ENCODE measurements around the gene TMEM131L.

TMEM131L gene

DNA sequence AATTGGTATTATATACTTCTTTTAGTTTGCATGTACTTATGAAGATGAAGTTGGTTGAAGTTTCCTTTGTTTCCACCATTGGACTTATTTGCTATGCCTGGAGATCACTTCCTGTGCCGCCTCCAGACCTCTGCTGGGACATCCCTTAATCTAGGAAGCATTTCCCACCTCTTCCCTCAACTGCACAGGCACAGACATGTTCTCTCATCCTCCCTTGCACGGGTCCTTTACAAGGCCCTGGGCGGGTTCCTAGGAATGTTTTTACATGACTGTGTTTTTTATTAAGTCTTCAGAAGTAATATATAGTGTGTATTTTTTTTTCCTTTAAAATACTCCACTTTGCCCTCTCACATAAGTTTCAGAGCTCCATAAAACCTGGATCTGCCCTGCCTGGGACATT lies 51.0 kb downstream of the TMEM131L start:
- intact Hi-C loops (cut with DNase I), result no loop called here
- no peak for DNase-seq

DNA sequence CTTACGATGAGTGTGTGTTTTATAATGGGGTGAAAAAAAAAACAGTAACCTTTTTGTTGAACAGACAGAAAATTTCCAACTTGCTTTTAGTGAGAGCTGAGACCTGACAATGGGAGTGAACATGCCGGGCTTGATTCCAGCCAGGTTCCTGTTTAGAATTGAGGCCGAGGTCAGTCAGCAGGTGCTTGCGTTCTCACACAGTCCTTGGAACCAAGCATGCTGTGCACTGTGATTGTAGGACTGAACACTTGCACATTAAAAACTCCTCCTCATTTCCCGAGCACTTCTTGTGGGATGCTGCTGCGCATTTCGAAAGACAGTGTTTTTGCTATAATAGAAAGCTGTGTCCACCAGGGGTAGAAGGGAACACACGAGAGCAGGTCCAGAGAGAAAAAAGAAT lies 51.8 kb downstream of the TMEM131L start:
- DNase-seq, result no peak
- intact Hi-C loops (cut with DNase I), result no loop called here

GRCh38 chr4:153518637-153519389 lies 52.7 kb downstream of the TMEM131L start:
- no peak for DNase-seq
- intact Hi-C loops (cut with DNase I), result no loop called here

- intact Hi-C loops (cut with DNase I), result no loop called here
- no peak for DNase-seq
Observed at GRCh38 chr4:153519687-153520086, 53.5 kb downstream of the TMEM131L start.

DNA sequence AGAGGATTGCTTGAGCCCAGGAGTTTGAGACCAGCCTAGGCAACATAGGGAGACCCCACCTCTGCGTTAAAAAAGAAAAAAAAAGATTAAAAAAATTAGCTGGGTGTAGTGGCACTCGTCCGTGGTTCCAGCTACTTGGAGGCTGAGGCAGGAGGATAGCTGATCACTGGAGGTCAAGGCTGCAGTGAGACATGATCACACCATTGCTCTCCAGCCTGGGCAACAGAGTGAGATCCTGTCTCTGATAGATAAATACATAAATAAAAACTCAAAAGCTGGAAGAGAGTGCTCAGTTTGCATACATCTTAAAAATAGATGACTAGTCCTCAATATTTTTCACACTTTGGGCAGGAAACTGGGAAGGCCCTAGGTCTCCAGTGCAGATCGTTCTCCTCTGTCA lies 54.1 kb downstream of the TMEM131L start:
- no peak for DNase-seq
- intact Hi-C loops (cut with DNase I), result no loop called here

DNA sequence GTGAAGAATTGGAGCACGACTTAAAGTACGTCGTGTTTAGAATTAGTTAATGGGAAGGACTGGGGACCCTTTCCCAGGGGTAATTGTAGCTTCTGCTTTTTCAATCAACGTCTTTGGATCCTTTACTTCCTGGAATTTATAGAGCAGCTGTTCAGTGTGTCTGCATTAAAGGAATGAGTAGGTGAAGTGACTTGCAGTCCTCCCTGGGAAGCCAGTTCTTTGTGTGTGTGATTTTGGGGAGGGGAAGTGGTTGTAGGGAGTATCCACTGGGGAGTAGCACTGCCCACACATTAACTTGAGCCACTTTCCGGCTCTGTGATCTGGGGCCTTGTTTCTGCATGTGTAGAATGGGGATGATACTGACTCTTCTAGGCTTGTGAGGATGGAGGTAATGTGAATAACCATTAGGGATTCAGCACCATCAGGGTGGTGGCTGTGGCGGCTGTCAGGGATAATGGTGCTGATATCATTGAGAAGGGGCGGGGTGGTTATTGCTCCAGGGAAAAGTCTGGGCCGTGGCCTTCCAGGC lies 54.7 kb downstream of the TMEM131L start:
- intact Hi-C loops (cut with DNase I), result no loop called here
- no peak for DNase-seq

DNA sequence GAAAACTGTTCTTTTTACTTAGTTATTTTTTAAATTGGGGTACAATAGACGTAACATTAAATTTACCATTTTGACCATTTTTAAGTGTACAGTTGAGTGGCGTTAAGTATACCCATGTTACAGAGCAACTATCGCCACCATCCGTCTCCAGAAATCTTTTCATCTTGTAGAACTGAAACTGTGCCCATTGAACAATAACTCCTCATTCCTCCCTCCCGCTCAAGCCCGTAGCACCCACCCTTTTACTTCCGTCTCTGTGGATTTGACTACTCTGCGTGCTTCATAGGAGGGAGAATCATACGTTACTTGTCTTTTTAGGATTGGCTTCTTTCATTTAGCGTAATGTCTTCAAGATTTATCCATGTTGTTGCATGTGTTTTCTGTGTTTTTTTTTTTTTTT lies 55.3 kb downstream of the TMEM131L start:
- intact Hi-C loops (cut with DNase I), result no loop called here
- DNase-seq, result no peak

DNA sequence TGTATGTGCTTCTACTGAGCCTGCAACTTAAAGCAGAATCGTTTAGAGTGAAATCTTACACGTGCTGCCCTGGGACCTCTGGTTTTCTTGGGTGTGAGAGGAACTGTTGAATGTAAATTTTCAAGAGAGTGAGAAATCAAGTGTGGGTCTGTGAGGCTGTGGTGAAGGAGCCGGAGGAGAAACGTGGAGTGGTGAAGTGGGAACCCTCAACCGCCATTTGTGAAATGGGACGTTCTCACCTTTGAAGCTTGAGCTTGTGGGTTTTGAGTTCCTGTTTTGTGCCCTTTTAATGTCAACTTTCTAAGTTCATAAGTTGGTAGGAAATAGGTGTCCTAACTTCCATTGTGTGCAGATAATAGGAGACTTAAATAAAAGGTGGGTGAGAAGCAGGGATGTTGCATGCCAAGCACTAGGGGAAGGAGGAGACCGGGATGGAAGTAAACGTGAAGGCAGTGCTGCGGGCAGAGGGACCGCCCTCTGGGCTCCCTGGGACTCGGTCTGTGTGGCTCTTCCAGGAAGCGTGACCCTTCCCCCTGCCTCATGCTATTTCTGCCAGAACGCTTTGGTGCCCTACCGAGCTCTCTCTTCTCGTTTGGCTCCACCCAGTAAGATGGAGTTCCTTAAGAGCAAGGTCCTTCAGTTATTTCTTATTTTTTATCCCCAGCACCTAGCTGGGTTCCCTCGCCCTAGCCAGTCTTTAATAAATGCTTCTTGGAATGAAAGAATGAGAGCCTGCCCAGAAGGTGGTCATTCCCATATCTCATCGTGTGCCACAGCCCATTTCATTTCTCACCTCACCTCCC lies 56.0 kb downstream of the TMEM131L start:
- intact Hi-C loops (cut with DNase I), result no loop called here
- DNase-seq, result no peak

GRCh38 chr4:153522802-153523094 lies 56.6 kb downstream of the TMEM131L start:
- DNase-seq, result no peak
- intact Hi-C loops (cut with DNase I), result no loop called here

DNA sequence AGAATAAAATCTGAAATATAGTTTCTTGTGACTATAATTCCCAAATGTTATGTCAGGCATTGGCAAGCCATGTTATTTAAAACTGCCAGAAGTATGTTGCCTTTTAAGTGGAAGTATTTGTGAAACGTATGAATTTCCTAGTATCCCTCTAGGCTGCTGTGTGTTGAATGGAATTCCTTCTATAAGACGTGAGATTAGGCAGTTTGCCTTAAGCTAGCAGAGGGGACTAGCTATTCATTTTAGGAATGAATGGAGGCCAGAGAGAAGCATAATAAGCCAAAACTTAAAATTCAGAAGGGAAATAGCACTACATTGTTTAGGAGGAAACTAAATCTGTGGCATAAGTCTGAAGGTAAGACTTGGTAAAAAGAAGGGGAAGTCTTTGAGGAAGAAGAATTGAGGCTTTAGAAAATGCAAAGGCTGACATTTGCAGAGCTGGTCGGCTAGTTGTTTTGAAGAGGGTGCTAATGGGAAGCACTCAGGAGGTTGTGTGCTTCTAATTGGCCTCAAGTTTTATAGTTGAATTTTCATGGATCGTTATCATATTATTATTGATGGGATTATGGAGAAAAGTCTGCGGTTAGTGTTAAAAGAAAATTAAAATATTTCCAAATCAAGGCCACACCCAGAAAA lies 57.1 kb downstream of the TMEM131L start:
- no peak for DNase-seq
- intact Hi-C loops (cut with DNase I), result no loop called here

DNA sequence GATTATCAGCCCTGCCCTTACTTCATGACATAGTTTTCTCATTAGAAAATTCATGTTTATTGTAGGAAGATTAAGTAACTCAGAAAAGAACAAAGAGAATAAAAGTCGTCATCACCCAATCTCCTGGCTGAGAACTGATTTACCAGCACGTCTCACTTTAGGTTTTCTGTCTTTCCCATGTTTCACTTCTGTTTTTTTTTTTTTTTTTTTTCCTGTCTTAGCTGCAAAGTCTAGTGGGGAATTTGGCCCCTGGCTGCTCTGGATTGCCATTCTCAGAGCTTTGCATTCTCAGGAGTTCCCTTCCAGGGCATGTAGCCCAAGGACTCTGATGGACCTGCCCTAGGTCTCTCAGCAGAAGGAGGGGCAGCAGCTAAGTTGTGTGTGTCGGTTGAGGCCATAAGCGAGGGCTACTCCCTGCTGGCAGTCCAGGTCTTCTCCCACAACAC lies 57.8 kb downstream of the TMEM131L start:
- intact Hi-C loops (cut with DNase I), result no loop called here
- no peak for DNase-seq

DNA sequence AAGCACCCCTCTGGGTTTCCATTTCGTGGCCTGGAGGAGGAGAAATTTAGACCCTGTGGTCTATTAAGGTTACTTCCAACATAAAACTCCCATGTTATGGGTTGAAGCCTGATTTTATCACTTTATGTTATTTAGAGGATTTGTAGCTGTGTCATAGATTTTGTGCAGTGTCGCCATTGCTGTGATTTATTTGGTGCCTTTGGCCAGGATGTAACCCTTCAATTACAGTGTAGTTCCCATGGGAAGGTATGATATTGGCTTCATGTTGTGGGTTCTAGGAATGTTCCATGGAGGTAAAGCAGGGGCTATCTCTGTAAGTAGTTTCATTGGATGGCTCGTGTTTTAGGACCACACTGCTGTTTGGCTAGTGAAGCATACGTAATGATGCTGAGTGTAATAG lies 58.5 kb downstream of the TMEM131L start:
- intact Hi-C loops (cut with DNase I), result no loop called here
- no peak for DNase-seq

DNA sequence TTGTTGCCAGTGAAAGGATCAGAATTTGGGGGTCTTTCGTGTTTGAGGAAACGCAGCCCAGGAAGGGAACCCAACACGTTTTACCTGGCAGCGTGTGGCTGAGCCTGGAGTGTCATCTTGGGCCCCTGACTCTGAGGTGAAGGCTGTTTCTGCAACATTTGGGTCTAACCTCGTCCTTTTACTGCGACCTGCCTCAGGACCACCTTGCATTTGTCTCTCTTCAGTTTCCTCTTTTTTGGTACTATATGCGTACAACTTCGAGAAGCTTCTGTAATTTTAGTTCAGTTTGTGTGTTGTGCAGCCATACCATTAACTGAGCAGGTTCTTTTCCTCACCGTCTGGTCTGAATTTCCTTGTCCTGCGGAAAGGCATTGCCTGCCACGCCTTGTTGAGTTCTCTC lies 61.5 kb downstream of the TMEM131L start:
- no peak for DNase-seq
- intact Hi-C loops (cut with DNase I), result no loop called here

DNA sequence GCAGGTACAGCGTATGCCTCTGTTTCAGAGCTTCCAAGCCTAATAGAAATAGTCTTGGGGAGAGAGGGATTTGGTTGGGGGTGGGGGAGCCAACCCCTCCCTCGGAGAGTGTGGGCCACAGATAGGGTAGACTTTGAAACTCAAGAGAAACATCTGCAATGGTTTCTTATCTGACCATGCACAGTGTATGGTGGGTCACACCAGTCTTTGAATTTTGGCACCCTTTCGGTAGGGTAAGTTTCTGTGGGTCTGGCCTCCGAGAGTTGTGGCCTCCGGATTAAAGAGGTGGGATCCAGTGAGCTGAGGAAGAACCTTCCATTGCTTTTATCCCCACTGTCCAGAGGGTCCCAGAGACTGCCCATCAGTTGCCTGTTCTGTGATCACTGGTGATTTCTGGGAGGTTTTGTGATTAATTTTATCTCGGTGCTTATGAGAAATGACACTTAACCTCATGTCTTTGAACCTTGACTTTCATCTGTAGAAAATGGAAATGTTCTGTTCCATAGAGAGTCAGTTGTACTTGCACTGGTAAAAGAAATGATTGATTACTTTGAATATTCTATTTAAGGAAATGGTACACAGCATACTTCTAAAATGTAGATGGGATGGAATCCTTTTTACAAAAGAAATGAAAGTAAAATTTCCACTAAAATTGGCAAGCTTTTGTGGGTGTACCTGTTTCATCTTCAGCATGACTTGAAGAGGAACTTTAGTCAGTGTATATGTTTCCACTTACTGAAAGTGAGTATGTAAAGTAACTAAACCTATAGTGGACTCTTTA lies 62.7 kb downstream of the TMEM131L start:
- DNase-seq, result no peak

GRCh38 chr4:153529646-153530045 lies 63.5 kb downstream of the TMEM131L start:
- intact Hi-C loops (cut with DNase I), result no loop called here

More for the DNA sequence above, 62.7 kb downstream of the TMEM131L start:
- intact Hi-C loops (cut with DNase I), result no loop called here

DNA sequence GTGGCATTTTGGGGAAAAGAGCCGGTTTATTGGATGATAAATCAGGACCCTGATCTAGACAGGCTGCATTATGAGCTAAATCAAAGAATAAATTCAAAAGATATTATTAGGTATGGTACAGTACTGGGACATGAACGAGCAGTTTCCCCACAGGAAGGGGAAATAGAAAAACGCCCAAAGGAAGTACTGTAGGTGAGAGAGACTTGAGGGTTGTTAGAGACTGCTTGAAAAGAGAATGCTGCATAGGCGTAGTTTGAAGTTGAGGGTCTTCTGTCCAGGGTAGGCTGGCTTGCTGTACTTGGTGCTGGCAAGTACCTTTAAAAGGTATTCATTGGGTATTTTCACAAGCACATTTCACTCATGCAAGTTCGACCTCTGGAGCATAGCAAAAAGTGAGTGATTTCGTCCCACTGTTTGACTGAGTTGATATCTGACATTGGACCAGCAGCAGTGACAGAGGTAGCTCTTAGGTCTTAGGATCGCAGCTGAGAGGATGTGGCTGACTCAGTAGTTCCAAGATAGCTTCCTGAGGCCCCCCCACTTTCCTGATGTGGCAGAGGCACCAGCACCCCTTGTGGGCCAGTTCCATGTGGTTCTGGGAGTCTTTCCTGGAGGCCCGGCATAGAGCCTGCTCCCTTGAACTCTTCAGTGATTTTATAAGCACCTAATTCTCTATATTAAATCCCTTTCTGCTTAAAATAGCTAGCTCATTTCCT lies 64.3 kb downstream of the TMEM131L start:
- intact Hi-C loops (cut with DNase I), result no loop called here
- no peak for DNase-seq

More at GRCh38 chr4:153529646-153530045, 63.5 kb downstream of the TMEM131L start:
- DNase-seq, result no peak

GRCh38 chr4:153531000-153531358 lies 64.8 kb downstream of the TMEM131L start:
- no peak for DNase-seq

DNA sequence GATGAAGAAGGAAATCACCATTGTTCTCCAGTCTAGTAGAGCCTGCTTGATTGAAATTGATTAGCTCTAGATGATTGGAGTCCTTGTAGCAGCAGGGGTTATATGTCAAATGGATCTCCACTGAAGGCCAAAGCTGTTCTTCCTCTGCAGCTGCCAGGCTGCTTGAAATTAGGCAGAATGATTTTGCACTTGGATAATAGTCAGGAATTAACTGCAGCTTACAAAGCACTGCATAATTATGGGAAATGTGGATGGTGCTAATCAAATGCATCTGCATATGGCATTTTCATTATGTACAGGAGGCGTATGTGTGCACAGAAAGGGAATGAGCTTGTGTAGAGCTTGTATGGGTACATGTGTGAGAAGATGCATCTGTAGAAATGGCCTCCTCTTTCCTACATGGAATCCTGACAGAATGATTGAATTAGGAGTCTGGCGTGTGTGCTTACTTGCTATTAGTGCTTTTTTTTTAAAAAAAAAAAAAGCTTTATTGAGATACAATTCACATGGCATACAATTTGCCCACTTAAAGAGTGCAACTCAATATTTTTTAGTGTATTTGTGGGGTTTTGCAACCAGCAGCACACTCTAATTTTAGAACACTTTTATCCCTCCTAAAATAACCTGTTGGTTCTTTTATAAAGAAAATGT lies 65.9 kb downstream of the TMEM131L start:
- intact Hi-C loops (cut with DNase I), result no loop called here
- DNase-seq, result no peak

More at GRCh38 chr4:153531000-153531358, 64.8 kb downstream of the TMEM131L start:
- intact Hi-C loops (cut with DNase I), result no loop called here

DNA sequence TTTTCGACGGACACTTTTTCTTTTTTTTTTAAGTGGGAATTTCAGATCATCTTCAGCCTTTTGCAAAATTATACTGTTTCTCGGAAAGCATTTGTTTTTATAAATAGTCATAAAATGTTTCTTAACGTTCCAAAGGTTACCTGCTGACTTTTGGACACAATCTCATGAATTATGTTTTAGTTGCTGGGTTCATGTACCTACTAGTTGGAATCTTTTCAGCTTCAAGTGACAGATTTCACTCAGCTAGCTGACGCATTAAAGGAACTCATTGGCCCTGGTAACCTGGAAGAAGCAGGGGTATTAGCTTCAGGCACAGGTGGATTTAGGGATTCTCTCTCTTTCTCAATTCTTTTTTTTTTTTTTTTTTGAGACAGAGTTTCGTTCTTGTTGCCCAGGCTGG lies 66.5 kb downstream of the TMEM131L start:
- DNase-seq, result no peak
- intact Hi-C loops (cut with DNase I), result no loop called here

DNA sequence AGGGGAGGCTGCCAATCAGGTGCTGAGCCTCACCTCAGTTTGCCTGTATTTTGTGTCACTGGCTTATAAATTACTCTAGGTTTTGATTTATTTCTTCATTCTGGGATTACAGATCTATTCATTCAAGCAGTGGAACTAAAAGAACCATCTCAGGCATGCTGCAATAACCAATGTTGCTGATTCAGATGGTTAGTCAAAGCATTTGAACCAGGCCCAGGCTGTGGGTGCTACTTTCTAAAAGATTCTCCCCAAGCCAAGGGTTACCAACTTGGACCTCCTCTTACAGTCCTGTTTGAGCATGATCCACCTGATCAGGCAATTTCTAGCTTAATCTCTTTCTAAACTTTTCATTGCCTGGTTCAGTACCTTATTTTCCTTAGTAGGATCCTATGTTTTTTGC lies 67.2 kb downstream of the TMEM131L start:
- intact Hi-C loops (cut with DNase I), result no loop called here

More for the DNA sequence above, 67.2 kb downstream of the TMEM131L start:
- DNase-seq, result no peak
